ENCODE measurements around the gene NBPF19. TPM values are rescaled to one million over a fixed set of nuclear protein-coding genes. Genes with fewer than 3 reads are reported as not detected.
"Not testable (repeated sequence)": the region's sequence is repeated elsewhere in the genome, so short reads cannot be mapped to it uniquely, and the experiment has no call there.

NBPF19 gene
- polyA plus RNA-seq, 3 donors, result 0.92 to 28.2 (median 1.5) TPM

- H3K27ac Mint-ChIP-seq; H3K9ac ChIP-seq (ENCODE audit: insufficient read depth, low read length, poor library complexity, severe bottlenecking); H3K4me3 ChIP-seq (replicated peaks in 1 of 3; ENCODE audit: low read depth in 2 of 3, low read length in 3 of 3); H3K27me3 Mint-ChIP-seq (ENCODE audit: low read depth in 3 of 3); H3K79me2 ChIP-seq (ENCODE audit: insufficient read depth, low read length); H4K20me1 ChIP-seq (ENCODE audit: insufficient read depth, low read length); H3K9me3 Mint-ChIP-seq; intact Hi-C loops (cut with micrococcal nuclease); DNase-seq; H3K27ac ChIP-seq (ENCODE audit: low read depth in 1 of 2, low read length in 2 of 2); H3K36me3 ChIP-seq (replicated peaks in 1 of 2; ENCODE audit: control insufficient read depth in 1 of 2, insufficient read depth in 2 of 2, low read length in 2 of 2); H3K27me3 ChIP-seq (ENCODE audit: control insufficient read depth in 2 of 2, insufficient read depth in 2 of 2, low read length in 2 of 2); H3K36me3 Mint-ChIP-seq; H3K4me1 Mint-ChIP-seq; H3K4me3 Mint-ChIP-seq; H3K9me3 ChIP-seq (replicated peaks in 1 of 2; ENCODE audit: control insufficient read depth in 1 of 2, insufficient read depth in 1 of 2, low read length in 2 of 2); H3K4me1 ChIP-seq (ENCODE audit: control insufficient read depth in 1 of 2, insufficient read depth in 2 of 2, low read length in 2 of 2); H2AFZ ChIP-seq (ENCODE audit: insufficient read depth, low read depth, low read length, poor library complexity, severe bottlenecking); H3K4me2 ChIP-seq (replicated peaks; ENCODE audit: extremely low read depth, low read length, poor library complexity, severe bottlenecking): not testable (repeated sequence)
- no CpG with 5 or more reads among the region's 1 CpG for WGBS (ENCODE audit: insufficient coverage)
Measured at GRCh38 chr1:149452652-149453051, 22.2 kb upstream of the NBPF19 start.

GRCh38 chr1:149558350-149558825 lies 83.5 kb downstream of the NBPF19 start:
- Mint-ChIP-seq H3K27ac (peak overlapping the region in 4 of 7 donors; percentile 20 to 65 (median 53)), H3K4me3 (peak overlapping the region; percentile 75 to 79), H3K36me3 (peaks cover 9 to 14% of the 10 kb centered on the region in 2 donors)
- H3K27ac ChIP-seq (ENCODE audit: low read depth in 1 of 2, low read length in 2 of 2); H3K36me3 ChIP-seq (replicated peaks in 1 of 2; ENCODE audit: control insufficient read depth in 1 of 2, insufficient read depth in 2 of 2, low read length in 2 of 2); H3K79me2 ChIP-seq (ENCODE audit: insufficient read depth, low read length); H2AFZ ChIP-seq (ENCODE audit: insufficient read depth, low read depth, low read length, poor library complexity, severe bottlenecking); H3K9ac ChIP-seq (ENCODE audit: insufficient read depth, low read length, poor library complexity, severe bottlenecking); H4K20me1 ChIP-seq (ENCODE audit: insufficient read depth, low read length); H3K27me3 Mint-ChIP-seq (ENCODE audit: low read depth in 3 of 3); H3K9me3 ChIP-seq (replicated peaks in 1 of 2; ENCODE audit: control insufficient read depth in 1 of 2, insufficient read depth in 1 of 2, low read length in 2 of 2); H3K9me3 Mint-ChIP-seq; H3K4me1 Mint-ChIP-seq; H3K27me3 ChIP-seq (ENCODE audit: control insufficient read depth in 2 of 2, insufficient read depth in 2 of 2, low read length in 2 of 2); intact Hi-C loops (cut with micrococcal nuclease); H3K4me1 ChIP-seq (ENCODE audit: control insufficient read depth in 1 of 2, insufficient read depth in 2 of 2, low read length in 2 of 2): not testable (repeated sequence)
- Histone ChIP-seq H3K4me2 (replicated peaks; ENCODE audit: extremely low read depth, low read length, poor library complexity, severe bottlenecking) (peak overlapping the region; percentile 22), H3K4me3 (replicated peaks in 1 of 3; ENCODE audit: low read depth in 2 of 3, low read length in 3 of 3) (peak overlapping the region; percentile 27 to 62 (median 41))
- WGBS (ENCODE audit: insufficient coverage), result 2% methylated on average over 8 of the region's 36 CpGs
- DNase-seq, result peak; percentile 12 to 32 (median 20)

GRCh38 chr1:149561806-149562205 lies 87.0 kb downstream of the NBPF19 start:
- WGBS (ENCODE audit: insufficient coverage), result no CpG with 5 or more reads among the region's 23 CpGs
- H3K9ac ChIP-seq (ENCODE audit: insufficient read depth, low read length, poor library complexity, severe bottlenecking); H3K27ac Mint-ChIP-seq; H3K79me2 ChIP-seq (ENCODE audit: insufficient read depth, low read length); H3K9me3 ChIP-seq (replicated peaks in 1 of 2; ENCODE audit: control insufficient read depth in 1 of 2, insufficient read depth in 1 of 2, low read length in 2 of 2); H3K36me3 ChIP-seq (replicated peaks in 1 of 2; ENCODE audit: control insufficient read depth in 1 of 2, insufficient read depth in 2 of 2, low read length in 2 of 2); H3K27me3 ChIP-seq (ENCODE audit: control insufficient read depth in 2 of 2, insufficient read depth in 2 of 2, low read length in 2 of 2); H3K4me2 ChIP-seq (replicated peaks; ENCODE audit: extremely low read depth, low read length, poor library complexity, severe bottlenecking); H3K4me1 Mint-ChIP-seq; H3K36me3 Mint-ChIP-seq; H3K4me1 ChIP-seq (ENCODE audit: control insufficient read depth in 1 of 2, insufficient read depth in 2 of 2, low read length in 2 of 2); H3K27me3 Mint-ChIP-seq (ENCODE audit: low read depth in 3 of 3); H2AFZ ChIP-seq (ENCODE audit: insufficient read depth, low read depth, low read length, poor library complexity, severe bottlenecking); H3K9me3 Mint-ChIP-seq; H3K4me3 ChIP-seq (replicated peaks in 1 of 3; ENCODE audit: low read depth in 2 of 3, low read length in 3 of 3); intact Hi-C loops (cut with micrococcal nuclease); H4K20me1 ChIP-seq (ENCODE audit: insufficient read depth, low read length); H3K4me3 Mint-ChIP-seq; H3K27ac ChIP-seq (ENCODE audit: low read depth in 1 of 2, low read length in 2 of 2): not testable (repeated sequence)
- DNase-seq, result peak in 1 of 3 donors; percentile 0

GRCh38 chr1:149565485-149565884 lies 90.6 kb downstream of the NBPF19 start:
- H3K27ac ChIP-seq (ENCODE audit: low read depth in 1 of 2, low read length in 2 of 2); H3K27me3 ChIP-seq (ENCODE audit: control insufficient read depth in 2 of 2, insufficient read depth in 2 of 2, low read length in 2 of 2); H3K4me1 ChIP-seq (ENCODE audit: control insufficient read depth in 1 of 2, insufficient read depth in 2 of 2, low read length in 2 of 2); H4K20me1 ChIP-seq (ENCODE audit: insufficient read depth, low read length); H2AFZ ChIP-seq (ENCODE audit: insufficient read depth, low read depth, low read length, poor library complexity, severe bottlenecking); H3K9me3 Mint-ChIP-seq; H3K36me3 ChIP-seq (replicated peaks in 1 of 2; ENCODE audit: control insufficient read depth in 1 of 2, insufficient read depth in 2 of 2, low read length in 2 of 2); H3K4me2 ChIP-seq (replicated peaks; ENCODE audit: extremely low read depth, low read length, poor library complexity, severe bottlenecking); H3K9ac ChIP-seq (ENCODE audit: insufficient read depth, low read length, poor library complexity, severe bottlenecking); H3K27ac Mint-ChIP-seq; H3K36me3 Mint-ChIP-seq; H3K79me2 ChIP-seq (ENCODE audit: insufficient read depth, low read length); H3K4me3 Mint-ChIP-seq; H3K9me3 ChIP-seq (replicated peaks in 1 of 2; ENCODE audit: control insufficient read depth in 1 of 2, insufficient read depth in 1 of 2, low read length in 2 of 2); DNase-seq; intact Hi-C loops (cut with micrococcal nuclease); H3K4me3 ChIP-seq (replicated peaks in 1 of 3; ENCODE audit: low read depth in 2 of 3, low read length in 3 of 3); H3K27me3 Mint-ChIP-seq (ENCODE audit: low read depth in 3 of 3); H3K4me1 Mint-ChIP-seq: not testable (repeated sequence)
- no CpG with 5 or more reads among the region's 4 CpGs for WGBS (ENCODE audit: insufficient coverage)

All from CD14-positive monocyte (primary cell).